Stromal cell of bone marrow (primary cell): ENCODE results near the gene PLEKHO2.
"Not testable (repeated sequence)": the region's sequence is repeated elsewhere in the genome, so short reads cannot be mapped to it uniquely, and the experiment has no call there.

ENCODE experiments used
- DNase-seq: peaks from one replicate; pipeline ENCODE4 v3.0.0-alpha.2; 2012; ENCODE audit warnings: low read depth

The PLEKHO2 gene

GRCh38 chr15:64841344-64842095 is at the start of gene PLEKHO2:
Gene PLEKHO2 (plus strand): TSS chr15:64841915. CDS start chr15:64842017, 102 bp downstream.
- peak; percentile 89 for DNase-seq

- DNase-seq, result no peak
Observed at GRCh38 chr15:64792282-64792681, 49.4 kb upstream of the PLEKHO2 start.

DNA sequence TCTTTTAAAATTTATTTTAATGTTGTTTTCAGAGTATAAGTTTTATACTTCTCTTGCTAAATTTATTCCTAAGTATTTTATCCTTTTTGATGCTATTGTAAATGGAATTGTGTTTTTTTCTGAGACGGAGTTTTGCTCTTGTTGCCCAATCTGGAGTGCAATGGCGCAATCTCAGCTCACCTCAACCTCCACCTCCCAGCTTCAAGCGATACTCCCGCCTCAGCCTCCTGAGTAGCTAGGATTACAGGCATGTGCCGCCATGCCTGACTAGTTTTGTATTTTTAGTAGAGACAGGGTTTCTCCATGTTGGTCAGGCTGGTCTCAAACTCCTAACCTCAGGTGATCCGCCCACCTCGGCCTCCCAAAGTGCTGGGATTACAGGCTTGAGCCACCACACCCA is 46.4 kb upstream of the PLEKHO2 start:
- DNase-seq, result not testable (repeated sequence)

DNA sequence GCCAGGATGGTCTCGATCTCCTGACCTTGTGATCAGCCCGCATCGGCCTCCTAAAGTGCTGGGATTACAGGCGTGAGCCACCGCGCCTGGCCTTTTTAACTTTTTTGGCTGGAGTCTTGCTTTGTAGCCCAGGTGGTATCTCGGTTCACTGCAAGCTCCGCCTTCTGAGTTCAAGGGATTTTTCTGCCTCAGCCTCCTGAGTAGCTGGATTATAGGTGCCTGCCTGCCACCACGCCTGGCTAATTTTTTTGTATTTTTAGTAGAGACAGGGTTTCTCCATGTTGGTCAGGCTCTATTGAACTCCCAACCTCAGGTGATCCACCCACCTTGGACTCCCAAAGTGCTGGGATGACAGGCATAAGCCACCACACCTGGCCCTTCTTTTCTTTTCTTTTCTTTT is 45.8 kb upstream of the PLEKHO2 start:
- not testable (repeated sequence) for DNase-seq

- not testable (repeated sequence) for DNase-seq
Observed at GRCh38 chr15:64798905-64799304, 42.8 kb upstream of the PLEKHO2 start.

- no peak for DNase-seq
Observed at GRCh38 chr15:64800476-64800875, 41.2 kb upstream of the PLEKHO2 start.

DNA sequence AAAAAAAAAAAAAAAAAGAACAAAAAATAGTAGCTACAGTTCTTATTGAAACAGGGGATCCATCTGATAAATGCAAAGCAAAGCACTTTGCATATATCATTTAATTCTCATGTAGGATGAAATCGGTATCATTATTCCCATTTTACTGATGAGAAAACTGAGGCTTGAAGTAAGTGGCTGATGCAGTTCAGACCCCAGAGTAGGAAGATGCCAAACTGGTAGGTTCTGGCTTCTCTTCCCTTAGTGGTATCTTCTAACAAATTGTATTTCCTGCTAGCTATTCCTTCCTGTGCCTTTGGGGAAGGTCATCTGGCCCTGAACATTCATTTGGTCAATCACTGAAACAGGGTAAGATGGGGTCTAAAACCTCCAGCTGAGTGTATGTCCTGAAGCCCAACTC is 38.2 kb upstream of the PLEKHO2 start:
- DNase-seq, result no peak

GRCh38 chr15:64804619-64805018 is 37.1 kb upstream of the PLEKHO2 start:
- DNase-seq, result no peak

DNA sequence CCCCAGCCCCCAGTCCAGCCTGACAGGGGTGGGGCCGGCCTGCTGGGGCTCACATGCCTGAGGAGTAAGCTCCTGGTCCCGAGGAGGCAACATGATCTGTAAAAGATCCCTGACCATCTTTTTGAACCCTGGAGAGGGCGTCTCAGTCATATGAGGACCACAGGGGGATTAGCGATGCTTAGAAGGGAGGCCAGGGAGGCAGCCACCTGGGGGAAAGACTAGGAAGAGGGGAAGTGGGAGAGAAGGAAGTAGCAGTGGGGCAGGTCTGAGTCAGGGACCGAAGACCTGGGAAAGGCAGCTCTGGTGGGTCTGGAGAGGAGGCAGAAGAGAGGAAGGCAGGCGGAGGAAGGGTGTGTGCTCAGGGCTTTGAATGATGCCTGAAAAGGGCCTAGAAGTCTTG is 35.2 kb upstream of the PLEKHO2 start:
- DNase-seq, result no peak

GRCh38 chr15:64807051-64807749 is 34.5 kb upstream of the PLEKHO2 start:
- no peak for DNase-seq

DNA sequence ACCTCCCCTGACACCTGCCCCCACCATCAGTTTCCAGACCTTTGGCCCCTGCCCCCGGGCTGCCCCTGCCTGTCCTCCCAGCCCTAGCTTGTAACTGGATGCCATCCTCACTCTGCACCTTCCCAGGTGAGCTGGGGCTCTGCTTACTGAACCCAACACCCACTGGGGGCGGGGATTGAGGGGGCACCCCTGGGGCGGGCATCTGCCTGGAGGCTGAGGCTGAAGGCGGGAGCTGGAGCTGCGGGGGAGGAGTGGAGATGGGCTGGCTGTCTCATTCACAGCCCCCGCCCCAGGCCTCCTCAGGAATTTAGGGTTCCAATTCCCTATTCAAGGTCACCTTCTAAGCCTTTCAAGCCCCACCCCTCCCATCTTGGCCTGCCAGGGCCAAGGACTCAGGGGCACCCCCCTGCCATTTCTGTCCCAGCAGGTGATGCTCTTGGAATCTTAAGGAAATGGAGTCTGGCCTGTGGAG is 33.9 kb upstream of the PLEKHO2 start:
- DNase-seq, result no peak

DNA sequence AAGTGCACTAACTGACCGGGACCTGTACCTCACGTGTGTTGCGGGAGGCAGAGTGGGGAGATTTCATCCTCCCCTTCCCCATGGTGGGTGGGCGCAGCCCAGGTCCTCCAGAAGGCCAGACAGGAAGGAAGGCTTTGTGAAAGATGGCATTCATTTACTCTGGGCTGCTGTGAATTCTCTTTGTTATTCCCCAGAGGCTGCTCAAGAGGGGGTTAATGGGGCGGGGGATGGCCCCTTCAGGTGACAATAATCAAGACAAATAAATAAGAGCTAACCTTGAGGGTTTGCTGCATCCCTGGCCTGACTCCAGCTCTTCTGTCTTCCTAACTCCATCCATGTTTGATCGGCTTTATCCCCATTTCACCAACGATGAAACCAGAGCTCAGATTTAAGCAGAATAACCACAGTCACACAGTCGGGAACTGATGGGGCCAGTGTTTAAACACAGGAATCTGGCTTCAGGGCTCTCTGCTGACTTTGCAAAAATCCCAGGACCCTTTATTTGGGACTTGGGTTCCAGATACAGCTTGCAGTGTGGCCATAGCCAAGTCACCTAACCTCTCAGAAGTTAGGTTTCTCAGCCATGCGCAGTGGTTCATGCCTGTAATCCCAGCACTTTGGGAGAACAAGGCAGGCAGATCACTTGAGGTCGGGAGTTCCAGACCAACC is 32.8 kb upstream of the PLEKHO2 start:
- no peak for DNase-seq

DNA sequence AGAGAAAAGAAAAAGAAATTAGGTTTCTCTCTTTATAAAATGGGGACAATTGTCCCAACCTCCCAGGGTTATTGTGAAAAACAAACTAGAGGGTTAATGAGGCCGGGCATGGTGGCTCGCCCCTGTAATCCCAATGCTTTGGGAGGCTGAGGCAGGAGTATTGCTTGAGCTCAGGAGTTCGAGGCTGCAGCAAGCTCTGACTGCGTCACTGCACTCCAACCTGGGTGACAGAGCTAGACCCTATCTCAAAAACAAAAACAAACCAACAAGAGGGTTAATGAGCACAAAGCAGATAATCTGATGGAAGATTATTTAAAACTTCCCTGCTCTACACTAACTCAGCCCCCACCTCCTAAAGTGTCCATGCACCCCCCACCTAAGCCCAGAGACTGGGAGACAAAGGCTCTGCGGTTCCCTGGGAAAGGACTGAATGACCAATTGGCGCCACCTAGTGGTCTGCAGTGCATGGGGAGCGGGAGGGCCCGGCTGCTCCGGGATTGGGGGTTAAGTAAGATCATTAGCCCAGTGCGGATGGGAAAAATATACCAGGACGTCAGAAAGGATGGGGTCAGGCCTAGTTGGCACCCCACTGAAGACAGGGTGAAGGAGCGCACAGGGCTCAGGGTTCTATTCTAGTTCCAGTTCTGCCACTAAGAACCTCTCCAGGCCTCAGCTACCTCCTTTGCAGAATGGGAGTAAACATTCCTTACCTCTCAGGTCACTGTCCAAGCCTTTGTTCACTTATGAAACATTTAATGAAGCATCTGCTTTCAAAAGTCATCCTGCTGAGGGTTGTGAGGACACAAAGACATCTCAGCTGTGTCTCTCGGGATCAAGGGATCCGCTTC is 31.8 kb upstream of the PLEKHO2 start:
- peak; percentile 40 for DNase-seq

DNA sequence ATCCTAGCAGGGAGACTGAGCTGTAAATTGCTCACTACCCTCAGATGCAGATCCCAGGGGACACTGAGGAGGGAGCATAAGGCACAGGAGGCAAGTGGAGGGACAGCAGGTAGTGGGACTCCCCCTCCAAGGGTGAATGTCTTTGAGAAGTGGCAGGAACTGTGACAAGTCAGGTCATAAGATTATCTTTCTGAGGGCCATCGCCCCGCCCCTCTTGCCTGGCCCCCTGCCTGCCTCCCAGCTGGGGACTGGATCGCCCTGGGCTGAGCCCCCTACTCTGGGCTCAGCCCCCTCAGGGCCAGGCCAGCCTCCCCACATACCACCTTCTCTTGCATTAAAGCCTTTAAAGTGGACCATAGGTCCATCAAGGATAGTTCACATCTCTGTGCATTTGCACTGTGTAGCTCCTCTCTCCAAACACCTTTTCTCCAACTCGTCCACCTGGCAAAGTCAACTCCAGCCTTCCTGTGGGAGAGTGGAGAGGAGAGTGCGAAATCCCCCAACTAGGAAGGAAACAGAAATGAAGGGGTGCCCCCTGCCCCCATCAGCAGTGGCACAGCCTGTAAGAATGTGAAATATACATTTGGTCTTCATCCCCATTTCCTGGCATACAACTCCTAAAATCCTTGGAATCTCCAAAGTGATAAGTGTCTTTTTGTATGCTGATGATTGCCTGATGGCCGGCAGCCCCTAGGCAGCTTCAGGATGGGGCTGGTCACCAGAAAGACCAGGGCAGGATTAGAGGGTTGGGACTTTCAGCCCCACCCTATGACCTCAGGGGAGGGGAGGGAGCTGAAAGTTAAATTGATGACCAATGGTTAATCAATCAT is 31.0 kb upstream of the PLEKHO2 start:
- DNase-seq, result no peak

- no peak for DNase-seq
Observed at GRCh38 chr15:64813075-64813474, 28.6 kb upstream of the PLEKHO2 start.

DNA sequence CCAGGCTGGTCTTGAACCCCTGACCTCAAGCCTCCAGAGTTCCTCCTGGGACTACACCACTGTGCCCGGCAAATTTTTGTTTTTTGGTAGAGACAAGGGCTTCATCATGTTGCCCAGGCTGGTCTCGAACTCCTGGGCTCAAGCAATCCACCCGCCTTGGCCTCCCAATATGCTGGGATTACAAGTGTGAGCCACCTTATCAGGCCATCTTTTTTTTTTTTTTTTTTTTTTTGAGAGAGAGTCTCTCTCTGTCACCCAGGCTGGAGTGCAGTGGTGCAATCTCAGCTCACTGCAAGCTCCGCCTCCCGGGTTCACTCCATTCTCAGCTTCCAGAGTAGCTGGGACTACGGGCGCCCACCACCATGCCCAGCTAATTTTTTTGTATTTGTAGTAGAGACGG is 27.4 kb upstream of the PLEKHO2 start:
- not testable (repeated sequence) for DNase-seq

DNA sequence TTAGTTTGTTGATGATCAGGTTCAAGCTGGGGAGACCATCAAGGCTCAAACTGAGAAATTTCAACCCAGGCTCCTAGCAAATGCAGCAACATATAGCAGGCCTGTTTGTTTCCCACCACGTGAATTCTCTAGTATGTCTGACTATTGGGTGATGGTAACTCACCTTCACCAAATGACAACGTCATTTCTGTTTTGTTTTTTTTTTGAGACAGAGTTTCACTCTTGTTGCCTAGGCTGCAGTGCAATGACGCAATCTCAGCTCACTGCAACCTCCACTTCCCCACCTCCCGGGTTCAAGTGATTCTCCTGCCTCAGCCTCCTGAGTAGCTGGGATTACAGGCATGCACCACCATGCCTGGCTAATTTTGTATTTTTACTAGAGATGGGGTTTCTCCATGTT is 26.8 kb upstream of the PLEKHO2 start:
- not testable (repeated sequence) for DNase-seq

DNA sequence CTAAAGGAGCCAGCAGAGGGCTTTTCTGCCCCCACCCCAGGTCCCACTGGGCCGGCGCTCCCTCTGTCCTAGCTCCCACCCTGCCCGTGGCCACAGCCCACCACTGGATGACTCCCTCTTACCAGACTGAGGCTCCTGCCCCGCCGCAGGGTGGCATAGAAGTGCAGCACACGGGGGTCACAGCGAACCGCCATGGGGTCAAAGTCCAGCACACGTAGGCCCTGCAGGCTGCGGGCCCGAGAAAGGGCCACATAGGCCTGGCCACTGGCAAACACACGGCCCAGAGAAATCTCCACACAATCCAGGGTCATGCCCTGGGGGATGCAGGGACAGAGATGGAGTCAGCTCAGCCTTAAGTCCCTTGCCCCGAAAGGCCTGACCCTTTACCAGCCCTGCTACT is 25.3 kb upstream of the PLEKHO2 start:
- DNase-seq, result no peak

GRCh38 chr15:64824929-64825430 is 16.7 kb upstream of the PLEKHO2 start:
- no peak for DNase-seq

DNA sequence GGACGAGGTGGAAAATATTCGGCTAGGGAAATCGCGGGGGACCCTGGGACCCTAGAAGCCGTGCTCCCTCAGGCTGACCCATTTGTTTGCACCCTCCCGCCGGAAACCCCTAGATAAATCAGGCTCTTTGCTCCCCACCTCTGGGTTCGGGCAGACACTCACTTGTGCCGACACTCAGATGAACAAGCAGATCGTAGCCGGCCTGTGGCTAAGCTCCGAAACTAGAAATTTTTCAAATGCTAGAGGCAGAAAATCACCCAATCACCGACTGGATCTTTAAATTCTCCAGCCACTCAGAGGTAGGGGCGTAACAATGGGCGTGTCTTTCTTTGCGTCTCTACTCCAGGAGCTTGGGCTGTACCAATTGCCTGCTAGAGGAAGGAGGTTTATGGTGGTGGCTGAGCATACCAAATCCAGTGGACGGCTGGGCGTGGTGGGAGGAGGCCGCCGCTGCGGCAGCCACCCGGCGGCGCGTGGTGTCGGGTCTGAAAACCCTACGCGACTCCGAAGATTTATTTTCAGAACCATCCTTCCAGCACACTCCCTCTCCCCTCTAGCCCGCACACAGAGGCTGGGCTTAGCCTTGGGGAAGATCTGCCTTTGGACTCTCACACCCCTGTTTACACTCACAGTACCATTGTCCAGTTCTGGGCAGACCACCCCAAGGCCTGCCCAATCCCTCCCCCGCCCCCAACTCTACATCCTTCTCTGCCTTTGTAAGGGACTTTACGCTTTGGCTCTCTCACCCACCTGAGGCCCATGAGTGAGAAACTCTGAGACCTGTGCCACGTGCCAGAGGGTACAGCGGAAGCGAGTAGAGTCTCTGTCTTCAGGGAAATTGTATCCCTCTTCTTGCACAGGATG is 16.1 kb upstream of the PLEKHO2 start, which contains the start of gene PIF1:
PIF1 (minus strand) TSS at position 217 of the 864 bp plus-strand sequence. CDS start 1,312 bp downstream, outside the sequence.
- DNase-seq, result peak; percentile 99
